HG02623 (cell line): ENCODE data around the gene MPC1.
"Not testable (repeated sequence)": the region's sequence is repeated elsewhere in the genome, so short reads cannot be mapped to it uniquely, and the experiment has no call there.

Experiments used
- ATAC-seq: cut with Tn5 transposase; IDR thresholded peaks from one replicate; pipeline ENCODE4 v1.9.1; 2021; ENCODE audit warnings: moderate library complexity; ENCODE audit not compliant: unreplicated experiment

MPC1 gene

DNA sequence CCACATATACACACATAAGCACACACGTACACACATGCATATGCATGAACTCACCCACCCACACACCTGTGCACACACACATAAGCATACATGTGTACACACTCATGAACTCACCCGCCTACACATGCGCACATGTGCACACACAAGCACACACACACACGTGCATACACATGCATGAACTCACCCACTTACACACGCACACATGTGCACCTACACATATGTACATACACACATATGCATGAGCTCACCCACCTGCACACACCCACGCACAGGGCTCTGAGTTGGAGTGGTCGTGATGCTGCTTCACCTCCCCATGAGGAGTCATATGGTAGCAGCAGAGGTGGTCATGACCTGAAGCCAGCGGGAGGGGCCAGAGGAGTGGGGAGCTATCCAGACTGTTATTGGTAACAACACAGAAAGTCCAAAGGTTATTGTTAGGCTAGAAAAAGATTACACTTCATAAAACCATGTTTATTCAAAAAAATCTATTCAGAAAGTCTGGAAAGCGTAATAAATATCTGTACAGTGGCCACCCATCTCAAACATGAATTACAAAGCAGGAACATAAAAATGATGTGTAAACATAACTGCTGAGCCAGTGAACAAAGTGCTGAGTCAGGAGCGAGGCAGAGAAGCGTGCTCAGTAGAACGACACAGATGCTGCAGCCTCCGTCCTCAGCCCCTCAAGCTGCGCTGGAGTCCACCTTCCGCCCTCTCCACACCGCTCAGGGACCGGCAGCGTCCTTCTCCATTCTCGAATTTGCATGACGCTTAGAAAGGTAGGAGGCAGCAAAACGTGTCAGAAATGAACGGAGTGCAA lies 26.4 kb upstream of the MPC1 start:
- no peak for ATAC-seq

DNA sequence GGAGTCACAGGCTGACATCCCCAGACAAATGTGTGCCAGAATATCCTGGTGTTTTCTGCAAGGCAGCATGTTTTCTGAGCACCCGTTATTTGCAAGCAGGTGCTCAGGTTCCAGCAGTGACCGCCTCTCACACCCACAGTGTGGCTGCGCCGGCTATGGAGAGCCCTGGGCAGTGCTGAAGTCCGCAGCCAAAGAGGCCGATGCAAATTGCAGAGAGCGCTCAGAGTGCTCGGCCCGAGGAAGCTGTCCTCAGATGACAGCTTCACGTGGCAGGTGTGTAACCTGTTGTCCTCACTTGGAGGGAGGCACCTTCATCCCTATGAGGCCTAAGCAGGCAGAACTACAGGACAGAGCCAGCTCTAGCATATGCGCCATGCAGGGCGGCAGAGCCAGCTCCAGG lies 23.5 kb upstream of the MPC1 start:
- no peak for ATAC-seq

DNA sequence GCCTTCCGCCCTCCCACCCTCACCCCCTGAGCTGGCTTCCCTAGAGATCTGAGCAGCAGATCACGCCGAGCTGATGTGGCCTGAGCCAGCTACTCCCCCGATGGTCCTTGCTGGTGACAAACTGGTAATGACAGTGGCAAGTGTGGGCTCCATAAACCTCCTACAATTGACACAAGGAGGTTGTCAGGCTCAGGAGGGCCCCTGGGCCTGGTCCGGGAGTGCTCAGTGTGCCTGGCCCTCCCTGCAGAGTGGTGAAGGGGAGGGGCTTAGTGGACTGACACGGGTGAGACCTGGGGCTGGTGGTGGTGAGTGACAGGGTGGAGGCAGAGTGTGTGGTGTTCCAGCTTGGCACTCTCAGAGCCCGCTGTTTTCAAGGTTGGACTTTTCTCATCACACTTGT lies 22.6 kb upstream of the MPC1 start:
- no peak for ATAC-seq

DNA sequence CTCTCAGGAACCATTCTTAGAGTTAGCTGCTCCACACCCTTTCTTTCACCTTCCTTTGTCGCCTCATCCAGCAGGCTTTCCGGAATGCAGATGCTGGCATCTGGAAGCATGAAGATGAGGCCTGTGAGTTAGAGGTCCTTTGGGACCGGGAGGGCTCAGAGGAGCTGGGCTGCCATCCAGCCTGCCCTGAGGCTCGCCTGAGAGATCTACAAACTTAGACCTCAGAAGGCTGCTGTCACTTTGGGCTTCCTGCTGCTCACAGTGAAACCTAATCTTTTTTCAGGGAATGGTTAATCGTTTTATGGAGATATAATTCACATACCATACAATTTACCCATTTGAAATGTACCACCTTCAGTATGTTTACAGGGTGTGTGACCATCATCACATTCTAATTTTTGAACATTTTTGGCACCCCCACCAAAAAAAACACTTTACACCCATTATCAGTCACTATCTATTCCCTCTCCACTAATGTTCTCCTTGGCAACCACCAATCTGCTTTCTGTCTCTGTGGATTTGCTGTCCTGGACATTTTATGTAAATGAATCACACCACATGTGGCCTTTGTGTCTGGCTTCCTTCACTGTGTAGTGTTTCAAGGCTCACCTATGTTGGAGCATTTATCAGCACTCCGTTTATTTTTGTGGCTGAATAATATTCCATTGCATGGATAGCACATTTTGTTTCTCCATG lies 20.0 kb upstream of the MPC1 start:
- no peak for ATAC-seq

DNA sequence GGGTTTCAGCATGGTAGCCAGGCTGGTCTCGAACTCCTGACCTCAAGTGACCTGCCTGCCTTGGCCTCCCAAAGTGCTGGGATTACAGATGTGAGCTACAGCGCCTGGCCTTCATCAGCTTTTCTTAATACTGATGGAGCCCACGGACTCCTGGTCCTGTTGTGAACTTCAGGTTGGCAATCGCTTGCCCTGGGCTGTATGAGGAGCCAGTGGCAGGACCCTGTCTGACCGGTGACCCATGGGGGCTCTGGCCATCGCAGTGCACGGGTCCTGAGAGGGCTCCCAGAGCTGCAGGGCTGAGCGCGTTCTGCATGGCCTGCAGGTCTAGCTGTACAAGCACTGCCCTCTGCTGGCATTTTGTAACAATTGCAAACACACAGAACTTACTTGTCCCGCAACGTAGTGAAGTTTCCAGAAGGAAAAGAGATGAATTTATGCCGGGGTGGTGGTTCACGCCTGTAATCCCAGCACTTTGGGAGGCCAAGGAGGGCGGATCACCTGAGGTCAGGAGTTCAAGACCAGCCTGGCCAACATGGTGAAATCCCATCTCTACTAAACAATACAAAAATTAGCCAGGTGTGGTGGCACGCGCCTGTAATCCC lies 18.0 kb upstream of the MPC1 start:
- ATAC-seq = peak; percentile 77

DNA sequence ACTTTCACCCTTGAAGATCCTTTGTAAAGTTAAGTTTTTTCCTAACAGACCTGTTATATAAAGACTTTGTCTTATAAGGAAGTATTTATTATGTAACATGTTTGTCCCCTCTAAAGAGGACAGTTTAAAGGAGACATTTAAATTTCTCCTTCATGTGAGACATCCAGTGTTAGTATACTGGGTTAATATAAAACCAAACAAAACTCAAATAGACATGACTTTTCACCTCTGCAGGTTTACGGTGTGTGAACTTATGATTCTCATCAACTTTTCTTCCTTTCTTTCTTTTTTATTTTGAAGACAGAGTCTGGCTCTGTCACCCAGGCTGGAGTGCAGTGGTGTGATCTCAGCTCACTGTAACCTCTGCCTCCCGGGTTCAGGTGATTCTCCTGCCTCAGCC lies 17.4 kb upstream of the MPC1 start:
- no peak for ATAC-seq

DNA sequence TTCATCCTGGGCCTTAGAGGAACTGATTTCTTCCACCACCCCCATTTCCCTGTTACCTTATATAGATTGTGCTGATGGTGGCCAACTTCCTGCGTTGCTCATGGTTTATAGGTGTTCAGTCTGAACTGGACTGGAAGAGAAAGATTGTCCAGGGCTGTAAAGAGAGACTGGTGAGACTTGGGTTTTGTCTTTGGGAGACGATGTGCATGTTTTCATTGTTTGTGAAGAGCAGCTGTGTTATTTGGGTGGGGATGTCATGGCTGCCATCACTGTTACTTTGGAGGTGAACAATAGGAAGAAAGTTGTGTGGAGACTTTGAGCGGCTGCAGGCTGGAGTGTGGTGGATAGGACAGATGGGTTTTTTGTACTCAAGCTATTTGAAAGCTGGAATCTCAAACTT lies 15.6 kb upstream of the MPC1 start:
- ATAC-seq = no peak

DNA sequence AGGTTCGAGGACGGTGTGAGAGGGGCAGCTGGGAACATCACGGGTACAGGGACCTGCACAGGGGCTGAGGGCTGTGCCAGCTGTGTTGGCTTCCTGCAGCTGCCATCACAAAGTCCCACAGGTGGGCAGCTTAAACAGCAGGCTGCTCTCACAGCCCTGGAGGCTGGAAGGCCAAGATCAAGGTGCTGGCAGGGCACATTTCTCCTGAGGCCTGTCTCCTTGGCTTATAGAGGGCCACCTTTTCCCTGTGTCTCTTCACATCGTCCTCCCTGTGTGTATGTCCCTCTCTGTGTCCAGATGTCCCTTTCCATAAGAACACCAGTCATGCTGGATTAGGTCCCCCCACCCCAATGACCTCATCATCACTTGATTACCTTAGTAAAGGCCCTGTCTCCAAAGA lies 15.1 kb upstream of the MPC1 start:
- no peak for ATAC-seq

DNA sequence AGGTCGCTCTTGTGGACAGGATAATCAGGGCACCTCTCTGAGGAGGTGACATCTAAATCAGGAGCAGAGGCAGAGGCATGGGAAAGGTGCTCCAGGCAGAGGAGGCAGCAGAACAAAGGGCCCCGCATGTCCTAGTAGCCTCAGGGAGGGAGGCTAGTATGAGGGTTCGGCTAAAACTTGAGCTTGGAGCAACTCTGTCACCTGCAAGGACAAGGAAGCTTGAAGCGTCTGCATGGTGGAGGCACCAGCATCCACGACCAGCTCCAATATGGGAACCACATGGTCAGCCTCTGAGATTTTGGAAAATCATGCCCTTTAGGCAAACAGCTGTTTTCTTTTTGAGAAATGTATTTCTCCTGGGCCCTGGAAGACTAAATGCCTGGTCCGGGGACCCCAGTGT lies 13.0 kb upstream of the MPC1 start:
- ATAC-seq = no peak

DNA sequence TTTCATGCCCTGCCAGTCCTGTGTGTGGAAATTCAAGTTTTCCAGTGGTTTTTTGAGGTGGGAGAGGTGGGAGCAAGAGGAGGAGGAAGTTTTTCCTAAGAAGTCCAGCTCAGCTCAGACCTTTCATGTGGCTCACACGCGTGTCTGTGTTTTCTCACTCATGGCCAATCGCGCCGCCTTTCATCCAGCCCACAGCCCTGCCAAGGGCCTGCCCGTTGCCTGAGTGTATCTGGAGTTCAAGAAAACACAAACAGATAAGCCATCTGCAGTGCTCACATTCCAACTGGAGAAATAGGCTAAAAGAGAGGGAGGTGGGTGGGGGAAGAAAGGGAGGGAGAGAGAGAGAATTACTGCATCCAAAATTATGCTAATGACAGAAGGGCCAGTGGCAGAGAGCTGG lies 12.6 kb upstream of the MPC1 start:
- ATAC-seq = no peak

DNA sequence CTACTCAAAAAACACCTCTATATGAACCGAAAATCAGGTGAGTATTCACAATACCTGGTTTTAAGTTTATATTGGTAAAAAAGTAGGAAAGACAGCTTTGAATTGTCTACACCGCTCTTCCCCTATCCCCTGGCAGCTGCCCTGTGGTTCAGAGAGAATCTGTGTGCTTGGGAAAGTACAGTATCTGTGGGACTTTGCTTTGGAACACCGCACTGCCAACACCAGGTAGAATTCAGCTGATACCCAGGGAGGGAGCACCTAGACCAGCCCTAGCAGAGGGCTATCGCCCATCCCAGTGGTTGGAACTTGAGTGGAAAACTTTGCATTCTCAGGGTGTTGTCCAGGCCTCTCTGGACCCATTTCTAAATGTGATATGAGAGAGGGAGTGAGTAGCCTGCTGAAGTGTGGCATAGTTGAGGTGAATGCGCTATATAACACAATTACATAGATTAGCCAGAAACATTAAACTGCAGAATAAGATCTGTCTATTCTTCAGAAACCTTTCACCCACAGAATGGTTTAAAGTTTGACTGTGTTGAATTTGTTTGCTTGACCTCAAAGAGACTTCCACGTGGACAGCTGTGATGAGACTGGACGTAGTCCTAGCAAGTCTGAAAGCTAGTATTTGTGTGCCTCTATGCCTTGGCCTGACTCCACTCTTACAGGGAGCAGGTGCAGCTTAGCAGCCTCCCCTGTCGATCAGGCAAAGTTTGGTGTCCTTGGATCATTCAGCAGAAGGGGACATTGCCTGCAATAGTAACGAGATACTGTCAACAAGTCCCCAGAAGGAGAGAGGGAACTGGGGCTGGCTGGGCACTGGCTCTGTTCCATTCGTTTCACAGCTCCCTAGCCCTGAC lies 11.5 kb upstream of the MPC1 start:
- no peak for ATAC-seq

DNA sequence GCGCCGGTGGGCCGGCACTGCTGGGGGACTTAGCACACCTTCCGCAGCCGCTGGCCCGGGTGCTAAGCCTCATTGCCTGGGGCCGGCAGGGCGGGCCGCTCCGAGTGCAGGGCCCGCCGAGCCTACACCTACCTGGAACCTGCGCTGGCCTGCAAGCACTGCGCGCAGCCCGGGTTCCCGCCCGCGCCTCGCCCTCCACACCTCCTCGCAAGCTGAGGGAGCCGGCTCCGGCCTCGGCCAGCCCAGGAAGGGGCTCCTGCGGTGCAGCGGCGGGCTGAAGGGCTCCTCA lies 10.7 kb upstream of the MPC1 start:
- ATAC-seq = no peak

DNA sequence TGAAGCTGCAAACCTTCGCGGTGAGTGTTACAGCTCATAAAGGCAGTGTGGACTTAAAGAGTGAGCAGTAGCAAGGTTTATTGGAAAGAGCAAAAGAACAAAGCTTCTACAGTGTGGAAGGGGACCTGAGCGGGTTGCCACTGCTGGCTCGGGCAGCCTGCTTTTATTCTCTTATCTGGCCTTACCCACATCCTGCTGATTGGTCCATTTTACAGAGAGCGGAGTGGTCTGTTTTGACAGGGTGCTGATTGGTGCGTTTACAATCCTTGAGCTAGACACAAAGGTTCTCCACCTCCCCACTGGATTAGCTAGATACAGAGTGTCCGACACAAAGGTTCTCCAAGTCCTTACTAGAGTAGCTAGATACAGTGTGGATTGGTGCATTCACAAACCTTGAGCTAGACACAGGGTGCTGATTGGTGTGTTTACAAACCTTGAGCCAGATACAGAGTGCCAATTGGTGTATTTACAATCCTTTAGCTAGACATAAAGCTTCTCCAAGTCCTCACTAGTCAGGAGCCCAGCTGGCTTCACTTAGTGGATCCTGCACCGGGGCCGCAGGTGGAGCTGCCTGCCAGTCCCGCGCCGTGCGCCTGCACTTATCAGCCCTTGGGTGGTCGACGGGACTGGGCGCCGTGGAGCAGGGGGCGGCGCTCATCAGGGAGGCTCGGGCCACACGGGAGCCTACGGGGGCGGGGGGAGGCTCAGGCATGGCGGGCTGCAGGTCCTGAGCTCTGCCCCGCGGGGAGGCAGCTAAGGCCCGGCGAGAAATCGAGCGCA lies 10.2 kb upstream of the MPC1 start:
- ATAC-seq = not testable (repeated sequence)

DNA sequence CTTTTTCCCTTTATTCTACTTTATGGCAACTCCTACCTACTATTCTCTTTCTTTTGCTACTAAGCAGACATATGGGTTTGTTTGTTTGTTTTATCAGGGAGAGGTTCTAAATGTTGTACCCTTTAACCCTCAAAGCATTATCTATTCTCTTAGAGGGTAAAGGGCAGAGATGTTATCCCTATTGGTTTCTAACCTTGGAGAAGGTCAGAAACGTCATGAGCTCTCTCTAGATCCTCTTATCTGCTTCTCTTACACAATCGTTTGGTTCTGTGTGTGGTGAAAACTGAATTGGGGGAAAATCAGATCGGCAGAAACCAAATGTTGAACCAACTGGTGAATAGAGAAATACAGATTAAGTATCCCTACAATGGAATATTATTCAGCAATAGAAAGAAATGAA lies 6.4 kb upstream of the MPC1 start:
- ATAC-seq = no peak

DNA sequence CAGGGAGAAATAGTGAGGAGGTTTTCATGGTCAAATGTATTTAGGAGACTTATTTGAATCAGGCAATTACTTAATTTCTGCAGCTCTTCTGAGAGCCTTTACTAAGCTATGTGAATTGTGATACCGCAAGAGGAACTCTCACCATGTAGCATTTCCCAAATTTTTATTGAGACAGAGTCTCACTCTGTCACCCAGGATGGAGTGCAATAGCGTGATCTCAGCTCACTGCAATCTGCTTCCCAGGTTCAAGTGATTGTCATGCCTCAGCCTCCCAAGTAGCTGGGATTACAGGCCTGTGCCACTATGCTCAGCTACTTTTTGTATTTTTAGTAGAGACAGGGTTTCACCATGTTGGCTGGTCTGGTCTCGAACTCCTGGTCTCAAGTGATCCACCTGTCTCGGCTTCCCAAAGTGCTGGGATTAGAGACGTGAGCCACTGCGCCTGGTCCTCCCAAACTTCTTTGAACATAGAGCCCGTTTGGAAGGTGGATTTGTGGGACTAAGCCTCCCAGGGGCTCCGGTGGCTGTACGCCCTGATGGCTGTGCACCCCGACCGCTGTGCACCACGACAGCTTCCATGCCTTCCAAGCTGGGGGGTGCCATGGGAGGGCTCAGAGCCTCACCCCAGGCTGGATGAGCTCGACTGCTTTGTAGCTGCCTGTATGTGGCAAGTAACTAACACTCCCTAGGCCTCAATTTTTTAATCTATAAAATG lies 5.7 kb upstream of the MPC1 start:
- no peak for ATAC-seq

DNA sequence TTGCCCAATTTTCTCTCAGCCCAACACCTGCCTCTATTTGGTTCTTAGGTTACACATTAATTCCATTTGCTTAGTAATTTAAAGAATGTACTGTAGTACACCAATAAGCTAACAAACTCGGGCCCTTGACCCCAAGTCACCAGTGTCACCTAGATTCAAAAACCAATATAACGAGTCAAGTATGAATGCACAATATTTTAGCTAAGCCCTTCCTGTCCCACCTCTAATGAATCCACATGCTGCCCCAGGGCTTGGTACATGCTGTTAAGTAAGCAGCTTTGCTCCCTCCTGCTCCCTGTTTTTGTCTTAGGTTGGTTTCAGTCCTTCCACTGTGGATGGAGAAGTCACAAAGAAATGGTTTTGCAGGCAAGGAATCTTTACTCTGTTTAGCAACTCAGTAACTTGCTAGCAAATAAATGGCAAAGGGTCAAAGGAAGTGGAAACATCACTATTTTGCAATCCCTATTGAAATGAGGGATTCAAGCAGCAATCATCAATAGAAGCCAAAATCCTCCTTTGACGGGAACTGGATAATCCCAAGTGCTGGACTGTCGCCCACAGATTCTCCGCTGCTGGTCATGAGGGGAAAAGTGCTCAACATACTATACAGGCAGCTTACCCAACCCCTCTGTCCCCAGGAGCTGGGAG lies 5.0 kb upstream of the MPC1 start:
- no peak for ATAC-seq

DNA sequence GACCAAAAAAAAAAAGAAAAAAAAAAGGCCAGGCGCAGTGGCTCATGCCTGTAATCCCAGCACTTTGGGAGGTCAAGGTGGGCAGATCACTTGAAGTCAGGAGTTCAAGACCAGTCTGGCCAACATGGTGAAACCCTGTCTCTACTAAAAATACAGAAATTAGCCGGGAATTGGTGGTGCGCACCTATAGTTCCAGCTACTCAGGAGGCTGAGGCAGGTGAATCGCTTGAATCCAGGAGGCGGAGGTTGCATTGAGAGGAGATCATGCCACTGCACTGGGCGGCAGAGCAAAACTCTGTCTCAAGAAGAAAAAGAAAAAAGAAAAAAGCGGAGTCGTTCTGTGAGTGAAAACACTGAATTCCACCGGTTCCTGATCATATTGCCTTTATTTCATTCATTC lies 4.4 kb upstream of the MPC1 start:
- ATAC-seq = not testable (repeated sequence)

DNA sequence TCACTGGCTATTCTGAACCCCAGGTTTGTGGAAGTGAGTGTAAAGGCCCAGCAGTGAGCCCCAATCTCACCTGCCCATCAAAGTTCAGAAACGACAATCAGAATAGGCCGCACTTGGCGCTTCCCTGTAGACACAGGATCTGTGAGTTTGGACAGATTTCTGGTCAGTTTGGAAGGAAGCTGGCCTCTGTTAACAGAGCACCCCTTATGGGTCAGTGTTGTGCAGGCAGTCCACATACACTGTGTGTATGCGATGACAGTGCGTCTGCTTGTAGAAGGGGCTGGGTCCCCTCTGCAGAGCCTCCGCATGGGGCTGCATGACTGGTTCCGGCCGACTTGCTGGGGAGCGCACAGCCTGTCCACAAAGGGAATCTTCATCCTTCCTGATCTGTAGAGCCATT lies 3.4 kb upstream of the MPC1 start:
- ATAC-seq = no peak

DNA sequence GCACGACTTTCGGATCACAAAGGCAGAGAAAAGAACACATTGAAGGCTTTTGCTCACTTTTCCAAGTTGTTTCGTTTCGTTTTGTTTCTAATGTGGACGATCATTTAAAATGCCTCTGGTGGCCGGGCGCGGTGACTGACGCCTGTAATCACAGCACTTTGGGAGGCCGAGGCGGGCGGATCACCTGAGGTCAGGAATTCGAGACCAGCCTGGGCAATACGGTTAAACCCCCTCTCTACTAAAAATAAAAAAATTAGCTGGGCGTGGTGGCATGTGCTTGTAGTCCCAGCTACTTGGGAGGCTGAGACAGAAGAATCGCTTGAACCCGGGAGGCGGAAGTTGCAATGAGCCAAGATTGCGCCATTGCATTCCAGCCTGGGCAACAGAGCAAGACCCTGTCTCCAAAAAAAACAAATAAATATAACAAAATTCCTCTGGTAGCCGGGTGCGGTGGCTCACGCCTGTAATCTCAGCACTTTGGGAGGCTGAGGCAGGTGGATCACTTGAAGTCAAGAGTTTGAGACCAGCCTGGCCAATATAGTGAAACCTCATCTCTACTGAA lies 1.1 kb upstream of the MPC1 start:
- ATAC-seq = not testable (repeated sequence)
